Cardiac muscle cell (in vitro differentiated cells and primary cell): ENCODE measurements around the gene RPUSD1. TPM values are rescaled to one million over a fixed set of nuclear protein-coding genes. Genes with fewer than 3 reads are reported as not detected.

ENCODE experiments used
- DNase-seq, 2 donors: peaks; one replicate each; pipeline versions ENCODE4 v3.0.0 to v3.0.0-alpha.2; 2010 to 2017; ENCODE audit warnings: low read depth in 1 of 2, low spot score in 1 of 2
- H3K27ac ChIP-seq: fragments of 200-600 bp; sonication (generic); 2 replicates; pipeline ENCODE4 v1.5.1; 2016
- H3K27me3 ChIP-seq: fragments of 200-600 bp; sonication (generic); 2 replicates; pipeline ENCODE4 v1.6.0; 2016; ENCODE audit warnings: control low read depth
- H3K36me3 ChIP-seq: fragments of 200-600 bp; sonication (generic); 2 replicates; pipeline ENCODE4 v1.5.1; 2016; ENCODE audit warnings: control low read depth
- H3K4me1 ChIP-seq: fragments of 200-600 bp; sonication (generic); 2 replicates; pipeline ENCODE4 v1.8.1; 2017; ENCODE audit warnings: low read depth, mild to moderate bottlenecking, mixed run types
- H3K4me3 ChIP-seq: fragments of 200-600 bp; sonication (generic); 2 replicates; pipeline ENCODE4 v1.5.1; 2016; ENCODE audit warnings: mild to moderate bottlenecking
- H3K9me3 ChIP-seq: fragments of 200-600 bp; sonication (generic); 2 replicates; pipeline ENCODE4 v1.5.1; 2017; ENCODE audit warnings: low read depth, mild to moderate bottlenecking, control low read depth
- CTCF ChIP-seq: IDR thresholded peaks from 2 replicates; pipeline ENCODE4 v1.5.1; 2012; ENCODE audit warnings: low read depth, mild to moderate bottlenecking, low read length
- polyA plus RNA-seq: library from polyadenylated mRNA; unstranded; fragments of >200 nt; fragmentation: Nextera tagmentation; extraction: Ambion mirVana; gene quantifications from 2 replicates; pipeline ENCODE4 v1.2.1, GENCODE V29; 2016
- total RNA-seq: library from RNA; depleted of rRNA; stranded (reverse); fragments of >200 nt; gene quantifications from 2 replicates; pipeline ENCODE4 v1.2.3, GENCODE V29; 2016

The RPUSD1 gene
- total and polyA plus RNA-seq, 2 experiments from 2014 or later = 32.2 to 34.3 TPM

DNA sequence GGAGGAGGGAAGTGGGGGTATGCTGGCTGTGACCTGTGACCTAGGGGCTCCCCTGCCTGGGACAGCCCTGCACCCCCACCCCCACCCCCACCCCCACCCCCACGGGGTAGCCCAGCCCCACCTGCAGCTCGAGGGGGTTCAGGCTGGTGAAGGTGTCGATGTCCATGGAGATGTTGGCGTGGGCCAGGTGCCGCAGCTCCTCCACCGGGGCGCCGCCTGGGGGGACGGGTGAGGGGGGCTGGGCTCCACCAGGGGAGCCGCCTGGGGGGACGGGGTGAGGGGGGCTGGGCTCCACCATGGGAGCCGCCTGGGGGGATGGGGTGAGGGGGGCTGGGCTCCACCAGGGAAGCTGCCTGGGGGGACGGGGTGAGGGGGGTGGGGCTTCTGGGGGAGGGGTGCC is 17.8 kb downstream of the RPUSD1 start:
- Histone ChIP-seq H3K4me1 (no peaks in the 10 kb centered on the region), H3K36me3 (no peaks in the 10 kb centered on the region)

DNA sequence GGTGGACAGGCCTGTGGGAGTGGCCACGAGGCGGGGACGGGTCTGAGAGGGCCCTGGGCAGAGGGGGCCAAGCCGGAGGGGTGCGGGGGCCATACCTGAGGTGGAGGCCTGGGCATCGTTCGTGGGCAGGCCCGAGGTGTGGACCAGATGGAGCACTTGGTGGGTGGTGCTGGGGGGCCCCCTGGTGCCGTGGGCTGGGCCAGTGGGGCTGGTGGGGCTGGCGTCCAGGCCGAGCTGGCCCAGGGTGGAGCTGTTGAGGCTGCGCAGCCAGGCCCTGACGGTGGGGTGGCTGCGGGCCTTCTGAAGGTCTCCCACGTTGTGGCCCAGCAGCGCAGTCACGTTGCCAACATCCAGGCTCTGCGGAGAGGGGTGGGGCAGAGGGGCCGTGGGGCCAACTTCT is 18.2 kb downstream of the RPUSD1 start:
- no peak for TF ChIP-seq CTCF
- DNase-seq = no peak
- no peak overlapping the region for H3K27ac ChIP-seq
- no peaks in the 10 kb centered on the region for H3K27me3 ChIP-seq
- H3K36me3 ChIP-seq = no peaks in the 10 kb centered on the region
- no peak overlapping the region for H3K4me3 ChIP-seq
- H3K9me3 ChIP-seq = no peaks in the 10 kb centered on the region
- H3K4me1 ChIP-seq = no peaks in the 10 kb centered on the region

More for the DNA sequence above, 17.8 kb downstream of the RPUSD1 start:
- Histone ChIP-seq H3K9me3 (no peaks in the 10 kb centered on the region), H3K4me3 (no peak overlapping the region), H3K27ac (no peak overlapping the region), H3K27me3 (no peaks in the 10 kb centered on the region)
- no peak for DNase-seq
- TF ChIP-seq CTCF = no peak

DNA sequence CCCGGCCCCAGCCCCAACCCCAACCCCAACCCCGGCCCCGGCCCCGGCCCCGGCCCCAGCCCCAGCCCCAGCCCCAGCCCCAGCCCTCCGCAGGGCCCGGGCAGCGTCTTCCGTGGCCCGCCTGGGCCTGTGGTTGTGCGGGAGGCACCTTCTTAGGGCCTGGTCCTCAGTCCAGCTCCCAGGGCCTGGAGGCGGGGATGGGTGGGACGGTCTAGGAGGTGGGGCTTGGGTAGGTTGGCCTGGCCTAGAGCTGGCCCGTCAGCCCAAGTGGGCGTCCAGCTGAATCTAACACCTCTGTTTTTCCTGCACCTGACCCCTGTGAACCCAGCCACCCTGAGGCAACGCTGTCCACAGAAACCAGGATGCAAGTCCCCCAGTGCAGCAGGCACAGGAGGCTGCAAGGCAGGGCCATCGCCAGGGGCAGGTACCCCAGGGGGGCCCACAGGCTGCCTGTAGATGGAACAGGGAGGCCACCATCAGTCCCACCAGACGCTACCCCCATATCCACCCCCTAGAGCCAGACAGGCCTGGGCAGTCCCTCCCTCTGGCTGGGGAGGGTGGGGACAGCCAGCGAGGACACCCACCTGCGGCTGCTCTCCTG is 18.9 kb downstream of the RPUSD1 start:
- Histone ChIP-seq H3K9me3 (no peaks in the 10 kb centered on the region), H3K27ac (no peak overlapping the region), H3K4me3 (no peak overlapping the region), H3K27me3 (no peaks in the 10 kb centered on the region), H3K4me1 (no peaks in the 10 kb centered on the region), H3K36me3 (no peaks in the 10 kb centered on the region)
- DNase-seq = no peak
- TF ChIP-seq CTCF = no peak

- H3K9me3 ChIP-seq = no peaks in the 10 kb centered on the region
- DNase-seq = no peak
- H3K27ac ChIP-seq = no peak overlapping the region
- H3K4me1 ChIP-seq = no peaks in the 10 kb centered on the region
- H3K36me3 ChIP-seq = no peaks in the 10 kb centered on the region
- no peak for TF ChIP-seq CTCF
- no peak overlapping the region for H3K4me3 ChIP-seq
- no peaks in the 10 kb centered on the region for H3K27me3 ChIP-seq
These were observed 19.8 kb downstream of the RPUSD1 start for GRCh38 chr16:768428-768827.

GRCh38 chr16:767743-768235 is 20.4 kb downstream of the RPUSD1 start:
- Histone ChIP-seq H3K4me1 (no peaks in the 10 kb centered on the region), H3K27ac (no peak overlapping the region), H3K9me3 (no peaks in the 10 kb centered on the region), H3K27me3 (no peaks in the 10 kb centered on the region), H3K4me3 (no peak overlapping the region), H3K36me3 (no peaks in the 10 kb centered on the region)
- no peak for DNase-seq
- no peak for TF ChIP-seq CTCF
